Mesenchymal stem cell (in vitro differentiated cells and primary cell): ENCODE data around the gene NUDT16L1.

ENCODE experiments used
- DNase-seq: peaks from one replicate; pipeline ENCODE4 v3.0.0-alpha.2; 2013
- H2AFZ ChIP-seq: one replicate; pipeline ENCODE4 v1.6.1; 2013; ENCODE audit warnings: low read depth, mild to moderate bottlenecking, control low read depth, inconsistent platforms, low read length, moderate library complexity
- H2AK5ac ChIP-seq: 2 replicates; pipeline ENCODE4 v1.6.1; 2013; ENCODE audit warnings: low read length, moderate library complexity, mild to moderate bottlenecking, inconsistent platforms; ENCODE audit not compliant: severe bottlenecking
- H2BK120ac ChIP-seq: one replicate; pipeline ENCODE4 v1.6.1; 2013; ENCODE audit warnings: low read depth, mild to moderate bottlenecking, inconsistent platforms, low read length, moderate library complexity
- H2BK12ac ChIP-seq, 2 experiments: one replicate each; pipeline ENCODE4 v1.6.1; 2013; ENCODE audit warnings: inconsistent platforms in 2 of 2, low read length in 2 of 2, mild to moderate bottlenecking in 2 of 2, moderate library complexity in 2 of 2, control low read depth in 1 of 2
- H2BK15ac ChIP-seq: one replicate; pipeline ENCODE4 v1.6.1; 2013; ENCODE audit warnings: mild to moderate bottlenecking, low read depth, inconsistent platforms; ENCODE audit not compliant: poor library complexity, severe bottlenecking
- H2BK5ac ChIP-seq: 2 replicates; pipeline ENCODE4 v1.6.1; 2013; ENCODE audit warnings: low read depth, mild to moderate bottlenecking, low read length, control low read depth, inconsistent platforms; ENCODE audit not compliant: poor library complexity, severe bottlenecking
- H3K14ac ChIP-seq, 2 experiments: one replicate each; pipeline ENCODE4 v1.6.1; 2013; ENCODE audit warnings: inconsistent platforms in 2 of 2, low read length in 2 of 2, control low read depth in 1 of 2, mild to moderate bottlenecking in 1 of 2, moderate library complexity in 1 of 2
- H3K18ac ChIP-seq, 2 experiments: one replicate each; pipeline ENCODE4 v1.6.1; 2013; ENCODE audit warnings: inconsistent platforms in 2 of 2, low read length in 2 of 2, control low read depth in 1 of 2, low read depth in 1 of 2, mild to moderate bottlenecking in 1 of 2
- H3K23ac ChIP-seq, 2 experiments: one replicate each; pipeline ENCODE4 v1.6.1; 2013; ENCODE audit warnings: inconsistent platforms in 2 of 2, low read length in 2 of 2, mild to moderate bottlenecking in 2 of 2, moderate library complexity in 2 of 2, control low read depth in 1 of 2
- H3K27ac ChIP-seq: 2 replicates; pipeline ENCODE4 v1.5.1; 2013; ENCODE audit warnings: mild to moderate bottlenecking, moderate library complexity, low read length, control low read depth, inconsistent platforms; ENCODE audit not compliant: poor library complexity, severe bottlenecking
- H3K27me3 ChIP-seq, 2 experiments: 2 replicates each; pipeline versions ENCODE4 v1.6.1 to v1.7.0; 2013; ENCODE audit warnings: low read length in 2 of 2, mild to moderate bottlenecking in 2 of 2, moderate library complexity in 2 of 2, control low read depth in 1 of 2, inconsistent platforms in 1 of 2; ENCODE audit not compliant: control insufficient read depth in 1 of 2, insufficient read depth in 1 of 2
- H3K36me3 ChIP-seq, 2 experiments: 2 replicates each; pipeline versions ENCODE4 v1.6.1 to v1.7.0; 2013; ENCODE audit warnings: low read length in 2 of 2, control low read depth in 1 of 2, inconsistent platforms in 1 of 2, low read depth in 1 of 2, mild to moderate bottlenecking in 1 of 2; ENCODE audit not compliant: insufficient read depth in 2 of 2, control insufficient read depth in 1 of 2
- H3K4ac ChIP-seq, 2 experiments: one replicate each; pipeline ENCODE4 v1.6.1; 2013; ENCODE audit warnings: inconsistent platforms in 2 of 2, low read length in 2 of 2, mild to moderate bottlenecking in 2 of 2, moderate library complexity in 2 of 2, control low read depth in 1 of 2, low read depth in 1 of 2
- H3K4me1 ChIP-seq: 2 replicates; pipeline ENCODE4 v1.6.1; 2013; ENCODE audit warnings: low read depth, low read length, control low read depth; ENCODE audit not compliant: control insufficient read depth, insufficient read depth
- H3K4me2 ChIP-seq: 2 replicates; pipeline ENCODE4 v1.6.1; 2013; ENCODE audit warnings: low read length, mild to moderate bottlenecking, inconsistent platforms; ENCODE audit not compliant: poor library complexity, severe bottlenecking
- H3K4me3 ChIP-seq, 2 experiments: 2 replicates each; pipeline versions ENCODE4 v1.5.1 to v1.7.0; 2013; ENCODE audit warnings: low read length in 2 of 2, mild to moderate bottlenecking in 2 of 2, control low read depth in 1 of 2, low read depth in 1 of 2; ENCODE audit not compliant: insufficient read depth in 1 of 2
- H3K79me1 ChIP-seq: replicated peaks from 2 replicates; pipeline ENCODE4 v1.6.1; 2013; ENCODE audit warnings: mild to moderate bottlenecking, control low read depth, low read length, inconsistent platforms; ENCODE audit not compliant: poor library complexity, severe bottlenecking
- H3K9ac ChIP-seq: 2 replicates; pipeline ENCODE4 v1.7.0; 2013; ENCODE audit warnings: mild to moderate bottlenecking, low read length, moderate library complexity
- H3K9me3 ChIP-seq: 2 replicates; pipeline ENCODE4 v1.7.0; 2013; ENCODE audit warnings: mild to moderate bottlenecking, low read length; ENCODE audit not compliant: control insufficient read depth
- H4K8ac ChIP-seq: one replicate; pipeline ENCODE4 v1.6.1; 2013; ENCODE audit warnings: inconsistent platforms, mild to moderate bottlenecking, low read length, moderate library complexity
- H4K91ac ChIP-seq: one replicate; pipeline ENCODE4 v1.6.1; 2013; ENCODE audit warnings: mild to moderate bottlenecking, low read length, inconsistent platforms
- WGBS: methylation state at CpG from one replicate; pipeline ENCODE4 v1.1.7; 2013; ENCODE audit warnings: mixed read lengths; 5-methylcytosine and 5-hydroxymethylcytosine counted together

NUDT16L1 gene

DNA sequence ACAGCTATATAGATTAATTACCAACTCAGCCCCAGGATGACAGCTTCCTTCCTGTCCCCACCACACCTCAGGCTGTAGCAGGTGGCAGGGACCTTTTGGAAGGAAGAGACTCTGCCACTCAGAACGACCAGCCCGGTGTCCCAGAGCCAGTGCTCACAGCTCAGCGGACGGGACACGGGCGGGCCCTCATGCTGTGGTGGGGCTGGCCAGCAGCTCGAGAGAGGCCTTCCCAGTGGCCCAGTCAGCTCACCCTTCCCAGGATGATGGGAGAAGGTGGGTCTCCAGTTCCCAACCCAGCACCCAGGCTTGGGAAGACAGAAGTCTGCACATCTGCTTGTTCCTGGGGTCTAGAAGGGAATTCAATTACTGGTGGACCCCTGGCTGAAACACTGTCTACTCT is 10.5 kb downstream of the NUDT16L1 start:
- H3K4me3 ChIP-seq = no peak overlapping the region
- H3K9me3 ChIP-seq = no peaks in the 10 kb centered on the region
- no peak overlapping the region for H3K9ac ChIP-seq
- H2AK5ac ChIP-seq = no peak overlapping the region
- H3K23ac ChIP-seq = no peak overlapping the region
- H4K91ac ChIP-seq = no peak overlapping the region
- no peak overlapping the region for H2BK5ac ChIP-seq
- H3K27ac ChIP-seq = no peak overlapping the region
- WGBS = 91% methylated on average over 7 of the region's 7 CpGs
- no peak overlapping the region for H4K8ac ChIP-seq
- H2BK120ac ChIP-seq = no peak overlapping the region
- H3K4ac ChIP-seq = no peak overlapping the region
- H3K4me1 ChIP-seq = peaks cover 13% of the 10 kb centered on the region
- no peaks in the 10 kb centered on the region for H3K27me3 ChIP-seq
- H3K79me1 ChIP-seq = peaks cover 18% of the 10 kb centered on the region
- H3K36me3 ChIP-seq = peaks cover 65 to 72% of the 10 kb centered on the region in 2 experiments
- no peak overlapping the region for H3K14ac ChIP-seq
- no peak overlapping the region for H3K18ac ChIP-seq
- H3K4me2 ChIP-seq = no peak overlapping the region
- H2BK15ac ChIP-seq = no peak overlapping the region
- DNase-seq = no peak
- H2AFZ ChIP-seq = no peak overlapping the region
- H2BK12ac ChIP-seq = no peak overlapping the region

DNA sequence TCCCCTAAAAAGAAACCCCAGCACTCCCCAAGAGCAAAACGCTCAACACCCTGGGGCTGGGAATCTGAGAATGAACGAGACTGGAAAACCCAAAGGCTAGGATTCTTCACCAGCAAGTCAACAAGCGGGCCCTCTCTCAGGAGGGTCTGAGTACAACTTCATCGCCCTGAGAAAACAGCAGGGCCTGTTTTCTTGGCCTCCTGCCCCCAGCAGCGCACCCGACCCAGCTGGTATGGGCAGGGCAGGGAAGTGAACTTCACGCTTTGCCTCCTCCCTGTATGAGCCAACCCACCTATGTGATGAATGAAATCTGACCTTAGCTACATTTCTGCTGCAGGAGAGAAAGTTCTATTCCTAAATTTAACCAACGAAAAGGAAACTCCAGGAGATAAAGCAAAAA is 11.1 kb downstream of the NUDT16L1 start:
- Histone ChIP-seq H2BK12ac (no peak overlapping the region), H2AFZ (no peak overlapping the region), H3K23ac (no peak overlapping the region), H3K4ac (no peak overlapping the region), H3K27ac (no peak overlapping the region), H3K36me3 (peaks cover 59 to 67% of the 10 kb centered on the region in 2 experiments), H3K18ac (no peak overlapping the region), H4K91ac (no peak overlapping the region), H3K27me3 (no peaks in the 10 kb centered on the region), H3K14ac (no peak overlapping the region), H3K4me1 (peaks cover 13% of the 10 kb centered on the region), H4K8ac (no peak overlapping the region), H3K4me2 (no peak overlapping the region), H2BK5ac (no peak overlapping the region), H3K79me1 (peaks cover 18% of the 10 kb centered on the region), H2BK15ac (no peak overlapping the region), H3K4me3 (no peak overlapping the region), H2AK5ac (no peak overlapping the region), H2BK120ac (no peak overlapping the region), H3K9me3 (no peaks in the 10 kb centered on the region), H3K9ac (no peak overlapping the region)
- WGBS = 90% methylated on average over 8 of the region's 8 CpGs
- no peak for DNase-seq

DNA sequence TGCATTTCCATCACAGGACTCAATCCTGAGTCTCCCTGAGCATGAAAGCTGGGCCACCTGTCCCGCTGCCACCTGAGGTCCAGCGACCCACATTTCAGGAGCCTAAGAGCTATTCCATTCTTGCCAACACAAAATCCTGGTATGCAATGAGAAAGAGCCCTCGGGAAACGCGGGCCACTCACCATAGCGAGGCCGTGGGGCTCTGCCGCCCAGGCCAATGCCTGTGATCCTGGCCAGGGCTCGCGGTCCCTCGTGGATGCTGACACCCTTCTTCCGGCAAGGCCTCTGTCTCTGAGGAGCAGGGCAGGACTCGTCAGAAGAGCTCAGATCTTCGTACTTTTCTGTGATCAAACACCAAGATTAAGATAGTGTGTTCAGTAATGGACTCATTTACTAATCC is 11.6 kb downstream of the NUDT16L1 start:
- H3K4ac ChIP-seq = no peak overlapping the region
- no peak overlapping the region for H2BK120ac ChIP-seq
- no peaks in the 10 kb centered on the region for H3K27me3 ChIP-seq
- no peak overlapping the region for H2BK15ac ChIP-seq
- no peak overlapping the region for H3K23ac ChIP-seq
- no peak overlapping the region for H4K91ac ChIP-seq
- H4K8ac ChIP-seq = no peak overlapping the region
- H3K14ac ChIP-seq = no peak overlapping the region
- DNase-seq = no peak
- H3K18ac ChIP-seq = no peak overlapping the region
- no peak overlapping the region for H2BK12ac ChIP-seq
- no peak overlapping the region for H2AK5ac ChIP-seq
- no peak overlapping the region for H3K9ac ChIP-seq
- H3K79me1 ChIP-seq = peaks cover 18% of the 10 kb centered on the region
- no peak overlapping the region for H3K4me3 ChIP-seq
- H3K4me2 ChIP-seq = no peak overlapping the region
- no peak overlapping the region for H2AFZ ChIP-seq
- no peak overlapping the region for H3K27ac ChIP-seq
- peaks cover 56 to 65% of the 10 kb centered on the region in 2 experiments for H3K36me3 ChIP-seq
- H2BK5ac ChIP-seq = no peak overlapping the region
- H3K9me3 ChIP-seq = no peaks in the 10 kb centered on the region
- H3K4me1 ChIP-seq = peaks cover 13% of the 10 kb centered on the region
- WGBS = over 99% methylated on average over 14 of the region's 14 CpGs

GRCh38 chr16:4706871-4707270 is 13.5 kb downstream of the NUDT16L1 start:
- Histone ChIP-seq H3K18ac (no peak overlapping the region), H2BK120ac (no peak overlapping the region), H3K14ac (no peak overlapping the region), H3K4me3 (no peak overlapping the region), H2AFZ (no peak overlapping the region), H2BK15ac (no peak overlapping the region), H3K36me3 (peaks cover 46 to 56% of the 10 kb centered on the region in 2 experiments), H2AK5ac (no peak overlapping the region), H3K9ac (no peak overlapping the region), H3K4me2 (no peak overlapping the region), H3K23ac (no peak overlapping the region), H3K79me1 (peaks cover 16% of the 10 kb centered on the region), H3K27ac (no peak overlapping the region), H4K8ac (no peak overlapping the region), H3K4me1 (peaks cover 10% of the 10 kb centered on the region), H3K27me3 (no peaks in the 10 kb centered on the region), H2BK5ac (no peak overlapping the region), H2BK12ac (no peak overlapping the region), H3K4ac (no peak overlapping the region), H3K9me3 (no peaks in the 10 kb centered on the region), H4K91ac (no peak overlapping the region)
- 92% methylated on average over 6 of the region's 7 CpGs for WGBS
- DNase-seq = no peak
